ENCODE data around the gene ZNF575. TPM values are rescaled to one million over a fixed set of nuclear protein-coding genes. Genes with fewer than 3 reads are reported as not detected.
"Not testable (repeated sequence)": the region's sequence is repeated elsewhere in the genome, so short reads cannot be mapped to it uniquely, and the experiment has no call there.

ZNF575 gene
- total RNA-seq, 1 experiment from 2014 or later, result 6.5 TPM

DNA sequence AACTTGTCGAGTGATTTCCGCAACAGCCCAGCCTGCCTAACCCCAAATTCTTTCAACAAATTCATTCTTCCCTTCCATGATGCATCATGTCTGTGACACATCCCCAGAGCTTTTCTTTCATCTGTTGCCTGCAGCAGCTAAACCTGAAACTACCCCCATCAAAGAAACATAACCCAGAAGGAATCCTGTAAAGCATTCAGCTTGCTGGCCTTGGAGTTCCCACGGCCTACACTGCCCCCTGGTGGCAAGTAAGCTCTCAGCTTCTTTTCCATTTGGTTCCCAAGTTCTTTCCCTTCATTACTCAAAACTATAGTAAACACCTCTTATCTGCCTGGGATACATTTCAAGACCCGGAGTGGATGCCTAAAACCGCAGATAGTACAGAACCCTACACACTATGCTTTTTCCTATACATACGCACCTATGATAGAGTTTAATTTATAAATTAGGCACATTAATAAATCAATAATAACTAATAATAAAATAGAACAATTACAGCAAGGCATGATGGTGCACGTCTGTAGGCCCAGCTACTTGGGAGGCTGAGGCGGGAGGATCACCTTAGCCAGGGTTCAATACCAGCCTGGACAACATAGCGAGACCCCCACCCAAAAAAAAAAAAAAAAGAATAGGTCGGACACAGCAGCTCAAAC lies 13.4 kb upstream of the ZNF575 start:
- H3K4me2 ChIP-seq, result peak overlapping the region; percentile 67
- H3K36me3 ChIP-seq (ENCODE audit: low read depth), result peaks cover 15% of the 10 kb centered on the region; the same call in 1 of the 2 replicates
- H3K4me1 ChIP-seq (replicated peaks; ENCODE audit: insufficient read depth), result peaks cover 40% of the 10 kb centered on the region
- H3K27ac ChIP-seq, result peak overlapping the region; percentile 95
- H3K9me2 ChIP-seq (ENCODE audit: insufficient read depth), result no peaks in the 10 kb centered on the region
- CTCF ChIA-PET, result interaction anchor here (0.5 to 2.5 kb wide), 15 partner anchors 8 to 94 kb away, joined by 3 to 40 read pairs (median 4); partner anchors contain the start of genes IRGQ, LYPD3, PHLDB3 and ZNF575
- POLR2A ChIA-PET (ENCODE audit: unreplicated experiment), result interaction anchor here (0.5 to 0.6 kb wide), 4 partner anchors 9 to 208 kb away, joined by 6 to 9 read pairs (median 7); no protein-coding TSS in a partner anchor
- no peaks in the 10 kb centered on the region for H4K20me1 ChIP-seq (ENCODE audit: insufficient read depth)
- H2AFZ ChIP-seq, result no peak overlapping the region
- peaks cover 40% of the 10 kb centered on the region for H3K79me2 ChIP-seq (ENCODE audit: low read depth)
- peak; percentile 86 to 97 for DNase-seq
- H3K4me3 ChIP-seq, result no peak overlapping the region
- peaks cover 50% of the 10 kb centered on the region for H3F3A ChIP-seq (ENCODE audit: insufficient read depth, low read depth)
- TF ChIP-seq EZH2 (IDR thresholded peaks at IDR 0.05; ENCODE audit: low read depth), result no peak
- TF ChIP-seq, protein P1, sequence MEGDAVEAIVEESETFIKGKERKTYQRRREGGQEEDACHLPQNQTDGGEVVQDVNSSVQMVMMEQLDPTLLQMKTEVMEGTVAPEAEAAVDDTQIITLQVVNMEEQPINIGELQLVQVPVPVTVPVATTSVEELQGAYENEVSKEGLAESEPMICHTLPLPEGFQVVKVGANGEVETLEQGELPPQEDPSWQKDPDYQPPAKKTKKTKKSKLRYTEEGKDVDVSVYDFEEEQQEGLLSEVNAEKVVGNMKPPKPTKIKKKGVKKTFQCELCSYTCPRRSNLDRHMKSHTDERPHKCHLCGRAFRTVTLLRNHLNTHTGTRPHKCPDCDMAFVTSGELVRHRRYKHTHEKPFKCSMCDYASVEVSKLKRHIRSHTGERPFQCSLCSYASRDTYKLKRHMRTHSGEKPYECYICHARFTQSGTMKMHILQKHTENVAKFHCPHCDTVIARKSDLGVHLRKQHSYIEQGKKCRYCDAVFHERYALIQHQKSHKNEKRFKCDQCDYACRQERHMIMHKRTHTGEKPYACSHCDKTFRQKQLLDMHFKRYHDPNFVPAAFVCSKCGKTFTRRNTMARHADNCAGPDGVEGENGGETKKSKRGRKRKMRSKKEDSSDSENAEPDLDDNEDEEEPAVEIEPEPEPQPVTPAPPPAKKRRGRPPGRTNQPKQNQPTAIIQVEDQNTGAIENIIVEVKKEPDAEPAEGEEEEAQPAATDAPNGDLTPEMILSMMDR (conservative IDR thresholded peaks at IDR 0.05), result peak; percentile 94
- H3K27me3 ChIP-seq (ENCODE audit: insufficient read depth, low read depth), result no peaks in the 10 kb centered on the region
- no peaks in the 10 kb centered on the region for H3K9me3 ChIP-seq (ENCODE audit: insufficient read depth, low read depth)
- no TSS peak for BruUV-seq (replicated peaks)
- intact Hi-C loops (cut with micrococcal nuclease; ENCODE audit: unreplicated experiment), result loop anchor here (1.0 to 5.0 kb wide), 5 partner anchors 52 to 329 kb away; partner anchors contain the start of gene LYPD3

DNA sequence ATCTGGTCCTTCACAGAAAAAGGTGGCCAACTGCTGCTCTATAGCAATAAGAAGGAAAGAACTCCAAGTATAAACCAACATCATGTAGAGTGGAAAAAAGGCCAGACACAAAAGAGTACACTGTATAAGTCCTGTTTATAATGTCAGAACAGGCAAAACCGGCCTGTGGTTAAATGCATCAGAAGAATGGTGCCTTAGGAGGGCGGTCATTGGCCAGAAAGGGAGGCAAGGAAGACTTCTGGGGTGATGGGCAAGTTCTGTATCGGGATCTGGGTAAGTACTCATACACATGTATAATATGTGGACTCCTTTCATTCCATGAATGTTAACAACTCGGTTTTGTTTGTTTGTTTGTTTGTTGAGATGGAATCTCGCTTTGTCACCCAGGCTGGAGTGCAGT lies 10.1 kb upstream of the ZNF575 start:
- POLR2A ChIA-PET (ENCODE audit: unreplicated experiment), result no interaction called here
- H3K27ac ChIP-seq, result 0 out of 2 replicates have a peak overlapping the region, but pooled peaks have one; percentile 2

DNA sequence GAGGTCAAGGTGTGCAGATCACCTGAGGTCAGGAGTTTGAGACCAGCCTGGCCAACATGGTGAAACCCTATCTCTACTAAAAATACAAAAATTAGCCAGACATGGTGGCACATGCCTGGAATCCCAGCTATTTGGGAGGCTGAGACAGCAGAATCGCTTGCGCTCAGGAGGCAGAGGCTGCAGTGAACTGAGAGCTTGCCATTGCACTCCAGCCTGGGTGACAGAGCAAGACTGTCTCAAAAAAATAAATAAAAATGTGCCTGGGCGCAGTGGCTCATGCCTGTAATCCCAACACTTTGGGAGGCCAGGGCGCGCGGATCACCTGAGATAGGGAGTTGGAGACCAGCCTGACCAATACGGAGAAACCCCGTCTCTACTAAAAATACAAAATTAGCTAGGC lies 9.3 kb upstream of the ZNF575 start:
- Histone ChIP-seq H3K79me2 (ENCODE audit: low read depth) (peaks cover 52% of the 10 kb centered on the region), H3F3A (ENCODE audit: insufficient read depth, low read depth) (peaks cover 65% of the 10 kb centered on the region), H3K4me1 (replicated peaks; ENCODE audit: insufficient read depth) (peaks cover 45% of the 10 kb centered on the region), H3K4me2 (peak overlapping the region; percentile 19)
- BruUV-seq (replicated peaks); H3K27ac ChIP-seq; H2AFZ ChIP-seq; H3K27me3 ChIP-seq (ENCODE audit: insufficient read depth, low read depth); DNase-seq; H4K20me1 ChIP-seq (ENCODE audit: insufficient read depth); intact Hi-C loops (cut with micrococcal nuclease; ENCODE audit: unreplicated experiment); H3K4me3 ChIP-seq; POLR2A ChIA-PET (ENCODE audit: unreplicated experiment); H3K36me3 ChIP-seq (ENCODE audit: low read depth); H3K9me3 ChIP-seq (ENCODE audit: insufficient read depth, low read depth); H3K9me2 ChIP-seq (ENCODE audit: insufficient read depth): not testable (repeated sequence)
- CTCF ChIA-PET, result interaction anchor here (0.6 kb wide), 1 partner anchor 8 kb away, joined by 10 read pairs; no protein-coding TSS in a partner anchor

More for the DNA sequence above, 10.1 kb upstream of the ZNF575 start:
- intact Hi-C loops (cut with micrococcal nuclease; ENCODE audit: unreplicated experiment), result no loop called here
- Histone ChIP-seq H3K4me2 (peak overlapping the region; percentile 19), H3K79me2 (ENCODE audit: low read depth) (peaks cover 56% of the 10 kb centered on the region), H3K4me3 (no peak overlapping the region), H4K20me1 (ENCODE audit: insufficient read depth) (no peaks in the 10 kb centered on the region), H3K4me1 (replicated peaks; ENCODE audit: insufficient read depth) (peaks cover 49% of the 10 kb centered on the region), H3F3A (ENCODE audit: insufficient read depth, low read depth) (peaks cover 65% of the 10 kb centered on the region), H2AFZ (no peak overlapping the region), H3K9me2 (ENCODE audit: insufficient read depth) (no peaks in the 10 kb centered on the region), H3K9me3 (ENCODE audit: insufficient read depth, low read depth) (no peaks in the 10 kb centered on the region), H3K36me3 (ENCODE audit: low read depth) (0 out of 2 replicates have a peak, but pooled peaks cover 7% of the 10 kb centered on the region), H3K27me3 (ENCODE audit: insufficient read depth, low read depth) (no peaks in the 10 kb centered on the region)
- CTCF ChIA-PET, result interaction anchor here (0.6 kb wide), 1 partner anchor 9 kb away, joined by 10 read pairs; no protein-coding TSS in a partner anchor
- no peak for DNase-seq
- TF ChIP-seq, protein P1 (conservative IDR thresholded peaks at IDR 0.05), result no peak
- no peak for TF ChIP-seq EZH2 (IDR thresholded peaks at IDR 0.05; ENCODE audit: low read depth)
- no TSS peak for BruUV-seq (replicated peaks)
